Measurements from ENCODE around the gene EIF2D.

DNA sequence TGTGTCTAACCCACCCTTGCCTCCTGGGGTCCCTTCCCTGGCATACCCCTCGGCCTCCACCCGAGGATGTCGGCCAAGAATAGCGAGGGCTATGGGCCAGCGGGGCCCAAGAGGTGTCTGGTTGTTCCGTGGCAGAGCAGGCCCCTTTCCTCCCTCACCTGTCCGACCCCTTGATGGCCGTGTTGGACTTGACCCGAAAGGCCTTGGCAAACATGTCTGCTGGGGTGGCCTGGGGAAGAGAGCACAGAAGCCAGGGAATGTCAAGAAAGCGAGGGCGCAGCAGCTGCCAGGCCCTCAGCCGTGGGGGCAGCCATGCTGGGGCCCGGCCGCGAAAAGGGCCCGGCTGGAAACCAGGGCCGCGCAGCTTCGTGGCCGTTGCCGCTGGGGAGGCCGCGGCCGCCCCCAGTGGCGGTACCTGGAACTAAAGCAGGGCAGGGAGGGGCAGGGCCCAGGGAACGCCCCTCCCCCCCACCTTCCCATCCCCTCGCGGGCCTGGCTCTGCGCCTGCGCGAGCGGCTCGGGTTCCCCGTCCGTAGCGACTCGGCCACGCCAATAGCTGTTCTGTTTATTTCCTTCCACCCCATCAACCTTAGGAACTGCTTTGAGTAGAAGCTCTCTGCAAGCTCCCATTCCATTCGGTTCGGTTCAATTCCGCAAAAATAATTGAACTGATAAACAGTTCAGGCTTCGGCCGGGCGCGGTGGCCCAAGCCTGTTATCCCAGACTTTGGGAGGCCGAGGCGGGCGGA is at the start of gene EIF2D:
- TF ChIP-seq RXRB (CRISPR knock-in tag; IDR thresholded peaks at IDR 0.05; ENCODE audit: borderline replicate concordance) (peak; percentile 90), ZZZ3 (CRISPR knock-in tag; IDR thresholded peaks at IDR 0.05; ENCODE audit: borderline replicate concordance) (peak; percentile 94)
